Epithelial cell of proximal tubule (primary cell): Measurements from ENCODE around the gene COL23A1. TPM values are rescaled to one million over a fixed set of nuclear protein-coding genes. Genes with fewer than 3 reads are reported as not detected.

Experiments
- DNase-seq: peaks from one replicate; pipeline ENCODE4 v3.0.0-alpha.2; 2011; ENCODE audit warnings: low read depth
- H3K4me3 ChIP-seq: 2 replicates; pipeline ENCODE4 v1.5.1; 2011; ENCODE audit warnings: low read depth, mild to moderate bottlenecking, low read length
- total RNA-seq: library from RNA; depleted of rRNA; stranded (reverse); fragments of >200 nt; gene quantifications from 2 replicates; pipeline ENCODE4 v1.2.3, GENCODE V29; 2015
- TF ChIP-seq, protein P1 (sequence below): conservative IDR thresholded peaks from 2 replicates; pipeline ENCODE4 v1.5.1; 2012; ENCODE audit warnings: low read depth, mild to moderate bottlenecking, low read length

The COL23A1 gene
- total RNA-seq, 1 donor from 2014 or later, result not detected

DNA sequence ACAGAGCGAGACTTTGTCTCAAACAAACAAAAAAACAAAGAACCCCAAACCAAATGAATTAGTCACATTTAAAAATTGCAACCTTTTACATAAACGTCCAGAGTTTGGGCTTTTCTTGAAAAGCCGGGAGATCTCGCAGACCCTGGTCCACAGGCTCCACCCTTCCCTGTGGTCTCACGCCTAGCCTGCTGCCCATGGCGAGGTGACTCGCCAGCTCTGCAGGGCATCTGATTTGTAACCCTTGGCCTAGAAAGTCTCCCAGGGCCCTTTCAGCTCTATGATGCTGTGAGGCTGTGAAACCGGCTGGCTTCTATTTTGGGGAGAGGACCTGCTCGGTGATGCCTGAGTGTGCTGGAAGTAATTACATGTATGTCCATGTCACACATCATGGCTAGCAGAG lies 312.8 kb downstream of the COL23A1 start:
- H3K4me3 ChIP-seq, result no peak overlapping the region
- no peak for DNase-seq
- TF ChIP-seq, protein P1, sequence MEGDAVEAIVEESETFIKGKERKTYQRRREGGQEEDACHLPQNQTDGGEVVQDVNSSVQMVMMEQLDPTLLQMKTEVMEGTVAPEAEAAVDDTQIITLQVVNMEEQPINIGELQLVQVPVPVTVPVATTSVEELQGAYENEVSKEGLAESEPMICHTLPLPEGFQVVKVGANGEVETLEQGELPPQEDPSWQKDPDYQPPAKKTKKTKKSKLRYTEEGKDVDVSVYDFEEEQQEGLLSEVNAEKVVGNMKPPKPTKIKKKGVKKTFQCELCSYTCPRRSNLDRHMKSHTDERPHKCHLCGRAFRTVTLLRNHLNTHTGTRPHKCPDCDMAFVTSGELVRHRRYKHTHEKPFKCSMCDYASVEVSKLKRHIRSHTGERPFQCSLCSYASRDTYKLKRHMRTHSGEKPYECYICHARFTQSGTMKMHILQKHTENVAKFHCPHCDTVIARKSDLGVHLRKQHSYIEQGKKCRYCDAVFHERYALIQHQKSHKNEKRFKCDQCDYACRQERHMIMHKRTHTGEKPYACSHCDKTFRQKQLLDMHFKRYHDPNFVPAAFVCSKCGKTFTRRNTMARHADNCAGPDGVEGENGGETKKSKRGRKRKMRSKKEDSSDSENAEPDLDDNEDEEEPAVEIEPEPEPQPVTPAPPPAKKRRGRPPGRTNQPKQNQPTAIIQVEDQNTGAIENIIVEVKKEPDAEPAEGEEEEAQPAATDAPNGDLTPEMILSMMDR, result no peak

DNA sequence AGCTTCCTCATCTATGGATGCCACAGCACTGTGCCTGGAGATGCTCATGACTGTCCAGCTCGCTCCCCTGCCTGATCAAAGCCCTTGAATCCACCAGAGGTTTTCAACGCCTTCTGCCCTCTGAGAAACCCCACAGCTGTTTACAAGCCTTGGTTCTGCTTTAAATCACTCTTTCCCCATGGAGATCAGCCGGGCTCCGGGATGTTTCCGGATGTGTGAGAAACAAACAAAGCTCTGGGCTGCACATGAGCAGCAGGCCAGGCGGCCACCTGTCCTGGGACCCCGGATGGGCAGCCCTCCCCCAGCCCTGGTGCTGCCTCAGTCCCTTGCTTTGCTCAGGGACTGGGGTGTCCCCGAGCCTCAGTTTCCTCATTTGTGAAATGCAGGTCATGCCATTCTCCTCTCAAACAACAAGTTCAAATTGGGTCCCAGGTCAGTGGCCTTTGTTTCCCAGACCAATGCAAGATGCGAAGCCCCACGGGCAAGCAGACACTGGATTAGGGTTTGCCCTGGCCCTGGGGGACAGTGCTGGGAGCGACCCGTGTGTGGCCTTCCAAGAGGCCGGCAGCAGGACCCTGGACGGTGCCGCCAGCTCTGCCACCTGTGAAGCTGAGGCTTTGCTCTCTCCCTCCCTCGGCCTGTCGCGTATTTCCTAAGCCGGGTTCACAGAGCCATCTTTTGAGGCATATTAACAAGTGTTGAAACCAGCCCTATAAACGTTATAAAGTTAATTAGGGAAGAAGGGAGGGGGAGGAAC lies 315.2 kb downstream of the COL23A1 start:
- DNase-seq, result no peak
- no peak overlapping the region for H3K4me3 ChIP-seq
- TF ChIP-seq, protein P1, result no peak

DNA sequence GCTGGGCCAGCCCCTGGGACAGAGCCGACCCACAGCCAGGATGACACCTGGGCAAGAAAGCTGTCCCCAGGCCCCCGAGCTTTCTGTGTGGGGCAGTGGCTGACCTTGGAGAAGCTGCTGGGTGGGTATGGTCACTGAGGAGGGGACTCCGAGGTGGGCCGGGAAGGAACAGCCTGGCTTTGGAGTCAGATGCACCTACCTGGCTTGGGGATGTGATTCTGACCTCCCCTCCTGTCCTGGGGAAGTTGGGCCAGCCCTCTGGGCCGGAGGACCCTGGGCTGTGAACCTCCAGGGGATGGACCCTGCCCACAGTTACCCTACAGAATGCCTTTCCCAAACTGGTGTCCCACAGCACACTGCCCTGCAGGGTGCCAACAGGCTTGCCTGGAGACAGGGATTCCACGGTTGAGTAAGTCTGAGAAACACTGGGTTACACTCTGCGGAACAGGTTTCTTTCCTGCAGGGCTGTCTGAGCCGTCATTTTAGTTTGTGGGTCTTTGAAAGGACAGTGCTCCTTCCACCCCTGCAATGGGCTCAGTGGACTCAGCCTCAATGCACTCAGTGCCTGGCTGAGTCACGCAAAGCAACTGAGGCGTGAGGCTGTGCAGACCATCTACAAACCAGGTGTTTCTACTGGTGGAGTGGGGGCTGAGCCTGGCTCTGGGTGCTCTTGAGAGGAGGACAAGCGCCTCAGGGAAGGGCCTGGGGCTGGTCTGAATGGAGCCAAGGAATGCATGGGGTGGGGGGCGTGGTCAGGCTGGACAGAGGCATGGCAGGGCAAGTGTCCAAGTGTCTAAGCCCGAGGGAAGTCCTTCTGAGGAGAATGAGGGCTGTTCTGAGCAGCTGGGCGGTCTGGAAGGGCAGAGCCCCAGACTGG lies 316.3 kb downstream of the COL23A1 start:
- DNase-seq, result no peak
- TF ChIP-seq, protein P1, result no peak
- no peak overlapping the region for H3K4me3 ChIP-seq

DNA sequence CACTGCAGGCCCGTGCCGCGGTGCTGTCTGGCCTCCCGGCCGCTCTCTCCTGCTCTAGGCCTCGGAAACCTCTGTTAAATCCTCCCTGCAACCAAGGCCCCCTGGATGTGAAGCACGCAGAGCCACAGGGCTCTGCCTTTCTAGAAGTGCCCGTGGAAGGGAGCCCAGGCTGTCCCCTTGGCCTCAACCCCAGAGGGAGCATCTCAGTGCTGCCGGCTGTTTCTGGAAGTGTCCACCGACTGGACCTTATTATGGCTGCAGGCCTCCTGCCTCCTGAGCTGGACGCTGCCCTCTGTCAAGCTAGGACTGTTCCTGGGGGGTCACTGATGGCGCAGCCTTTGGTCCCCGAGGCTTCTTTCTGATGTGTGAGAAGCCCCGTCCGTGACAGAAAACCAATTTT lies 317.2 kb downstream of the COL23A1 start:
- DNase-seq, result no peak
- H3K4me3 ChIP-seq, result no peak overlapping the region
- TF ChIP-seq, protein P1, result no peak

DNA sequence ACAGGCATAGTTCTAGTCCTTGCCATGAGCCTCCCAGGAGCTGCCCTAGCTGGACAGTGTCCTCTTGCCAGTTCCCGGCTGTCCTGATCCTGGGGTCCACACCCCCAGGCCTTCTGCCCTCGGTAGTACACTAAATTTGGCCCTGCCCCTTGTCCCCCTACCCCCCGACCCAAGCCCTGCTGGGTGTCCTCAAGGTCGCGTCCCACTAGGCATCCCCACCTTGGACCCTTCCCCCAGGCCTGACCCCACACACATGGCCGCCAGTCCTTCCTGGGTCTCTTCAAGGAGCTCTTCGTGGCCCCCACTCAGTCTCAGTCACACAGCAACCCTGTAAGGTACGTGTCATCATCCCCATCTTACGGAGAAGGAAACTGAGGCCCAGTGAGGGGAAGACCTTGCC lies 317.6 kb downstream of the COL23A1 start:
- no peak overlapping the region for H3K4me3 ChIP-seq
- no peak for DNase-seq
- TF ChIP-seq, protein P1, result no peak

DNA sequence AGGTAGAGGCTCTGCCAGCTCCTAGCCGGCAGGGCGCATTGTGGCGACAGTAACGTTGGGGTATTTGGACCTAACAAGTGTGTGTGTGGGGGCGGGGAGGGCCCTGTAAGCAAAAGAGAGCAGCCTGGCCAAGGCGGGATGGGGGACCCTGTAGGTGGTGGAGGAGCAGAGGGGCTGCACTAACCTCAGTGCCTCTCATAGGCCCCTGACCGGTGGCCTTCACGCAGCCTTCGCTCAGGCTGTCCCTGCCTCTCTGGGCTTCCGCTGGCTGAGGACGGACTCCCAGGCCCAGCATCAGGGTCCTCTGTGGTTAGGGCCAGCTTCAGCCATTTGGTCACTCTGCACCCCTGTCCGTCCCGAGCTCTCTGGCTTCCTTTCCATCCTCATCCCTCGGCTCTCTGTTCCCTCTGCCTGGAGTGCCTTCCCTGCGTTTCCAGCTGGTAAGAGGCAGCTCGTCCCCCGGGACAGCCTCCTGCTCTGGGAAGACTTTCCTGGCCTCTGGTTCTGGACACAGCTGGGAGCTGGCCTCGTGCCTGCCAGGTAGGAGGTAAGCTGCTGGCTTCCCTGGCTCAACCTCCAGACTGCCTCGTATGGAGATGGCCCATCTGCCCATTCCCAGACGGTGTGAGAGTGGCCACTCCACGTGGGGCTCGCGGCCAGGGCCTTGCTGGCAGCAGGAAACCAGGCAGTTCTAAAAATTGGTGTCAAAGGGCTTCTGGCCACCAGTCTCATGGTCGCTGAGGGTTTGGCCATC lies 318.3 kb downstream of the COL23A1 start:
- TF ChIP-seq, protein P1, result no peak
- no peak for DNase-seq
- H3K4me3 ChIP-seq, result no peak overlapping the region
